KMS-11 (cell line): ENCODE data around the gene SLC10A7.

Experiments
- H2AFZ ChIP-seq: fragments of 200-600 bp; sonication (generic); 2 replicates; pipeline ENCODE4 v1.6.1; 2016; ENCODE audit warnings: antibody characterized with exemption, mixed run types, low read depth
- H3K27ac ChIP-seq: fragments of 200-600 bp; sonication (generic); 2 replicates; pipeline ENCODE4 v1.6.1; 2016; ENCODE audit warnings: mild to moderate bottlenecking, mixed run types
- H3K27me3 ChIP-seq: fragments of 200-600 bp; sonication (generic); 2 replicates; pipeline ENCODE4 v1.6.1; 2017; ENCODE audit warnings: mild to moderate bottlenecking, low read depth, mixed run types, moderate library complexity; ENCODE audit not compliant: insufficient read depth
- H3K36me3 ChIP-seq: fragments of 200-600 bp; sonication (generic); 2 replicates; pipeline ENCODE4 v1.6.1; 2017; ENCODE audit warnings: mild to moderate bottlenecking, mixed run types; ENCODE audit not compliant: insufficient read depth
- H3K4me1 ChIP-seq: fragments of 200-600 bp; sonication (generic); 2 replicates; pipeline ENCODE4 v1.6.1; 2016; ENCODE audit warnings: mild to moderate bottlenecking, low read depth, mixed run types; ENCODE audit not compliant: poor library complexity, severe bottlenecking
- H3K4me2 ChIP-seq: fragments of 200-600 bp; sonication (generic); 2 replicates; pipeline ENCODE4 v1.7.0; 2016; ENCODE audit warnings: mild to moderate bottlenecking, mixed run types
- H3K4me3 ChIP-seq: fragments of 200-600 bp; sonication (generic); IDR thresholded peaks from 2 replicates; pipeline ENCODE4 v1.6.1; 2017; ENCODE audit warnings: low read depth, low read length, mixed read lengths; ENCODE audit not compliant: insufficient read depth
- H3K79me2 ChIP-seq: fragments of 200-600 bp; sonication (generic); 2 replicates; pipeline ENCODE4 v1.6.1; 2016; ENCODE audit warnings: low read depth, mixed run types; ENCODE audit not compliant: insufficient read depth
- H3K9ac ChIP-seq: fragments of 200-600 bp; sonication (generic); 2 replicates; pipeline ENCODE4 v1.6.1; 2016; ENCODE audit warnings: mild to moderate bottlenecking, mixed run types
- H4K20me1 ChIP-seq: fragments of 200-600 bp; sonication (generic); 2 replicates; pipeline ENCODE4 v1.6.1; 2016; ENCODE audit warnings: mild to moderate bottlenecking, mixed run types; ENCODE audit not compliant: insufficient read depth
- TF ChIP-seq, protein P1 (sequence below): fragments of 200-600 bp; sonication (generic); conservative IDR thresholded peaks from 2 replicates; pipeline ENCODE4 v1.6.1; 2017; ENCODE audit warnings: low read depth, mild to moderate bottlenecking, antibody characterized with exemption, low read length, moderate library complexity, mixed read lengths

The SLC10A7 gene

DNA sequence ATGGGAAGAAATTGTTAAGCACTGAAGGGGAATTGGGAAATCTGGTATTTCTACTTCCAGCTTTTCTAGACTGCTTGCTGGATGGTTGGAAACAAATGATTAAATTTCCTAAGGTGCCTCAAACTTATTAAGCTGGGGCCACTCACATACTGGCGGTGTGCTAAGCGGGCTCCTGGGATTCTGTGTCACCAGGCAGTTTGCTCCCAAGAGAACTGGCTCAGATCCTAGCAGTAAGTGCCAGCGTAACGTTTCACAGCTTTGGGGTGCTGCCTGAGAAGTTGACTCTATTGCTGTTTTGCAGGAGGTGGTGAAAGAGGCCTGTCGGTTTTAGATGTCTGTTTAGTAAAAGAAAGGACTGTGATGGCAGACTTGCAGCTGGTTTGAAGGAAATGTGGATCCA, 314.3 kb downstream of the SLC10A7 start:
- H4K20me1 ChIP-seq, result no peaks in the 10 kb centered on the region
- no peaks in the 10 kb centered on the region for H3K27me3 ChIP-seq
- H2AFZ ChIP-seq, result no peak overlapping the region
- TF ChIP-seq, protein P1, sequence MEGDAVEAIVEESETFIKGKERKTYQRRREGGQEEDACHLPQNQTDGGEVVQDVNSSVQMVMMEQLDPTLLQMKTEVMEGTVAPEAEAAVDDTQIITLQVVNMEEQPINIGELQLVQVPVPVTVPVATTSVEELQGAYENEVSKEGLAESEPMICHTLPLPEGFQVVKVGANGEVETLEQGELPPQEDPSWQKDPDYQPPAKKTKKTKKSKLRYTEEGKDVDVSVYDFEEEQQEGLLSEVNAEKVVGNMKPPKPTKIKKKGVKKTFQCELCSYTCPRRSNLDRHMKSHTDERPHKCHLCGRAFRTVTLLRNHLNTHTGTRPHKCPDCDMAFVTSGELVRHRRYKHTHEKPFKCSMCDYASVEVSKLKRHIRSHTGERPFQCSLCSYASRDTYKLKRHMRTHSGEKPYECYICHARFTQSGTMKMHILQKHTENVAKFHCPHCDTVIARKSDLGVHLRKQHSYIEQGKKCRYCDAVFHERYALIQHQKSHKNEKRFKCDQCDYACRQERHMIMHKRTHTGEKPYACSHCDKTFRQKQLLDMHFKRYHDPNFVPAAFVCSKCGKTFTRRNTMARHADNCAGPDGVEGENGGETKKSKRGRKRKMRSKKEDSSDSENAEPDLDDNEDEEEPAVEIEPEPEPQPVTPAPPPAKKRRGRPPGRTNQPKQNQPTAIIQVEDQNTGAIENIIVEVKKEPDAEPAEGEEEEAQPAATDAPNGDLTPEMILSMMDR, result no peak
- no peak overlapping the region for H3K27ac ChIP-seq
- H3K9ac ChIP-seq, result no peak overlapping the region
- H3K4me1 ChIP-seq, result no peaks in the 10 kb centered on the region
- H3K4me3 ChIP-seq, result no peak overlapping the region
- no peak overlapping the region for H3K4me2 ChIP-seq
- H3K36me3 ChIP-seq, result no peaks in the 10 kb centered on the region
- H3K79me2 ChIP-seq, result no peaks in the 10 kb centered on the region
